ENCODE results near the gene AKAP11.

DNA sequence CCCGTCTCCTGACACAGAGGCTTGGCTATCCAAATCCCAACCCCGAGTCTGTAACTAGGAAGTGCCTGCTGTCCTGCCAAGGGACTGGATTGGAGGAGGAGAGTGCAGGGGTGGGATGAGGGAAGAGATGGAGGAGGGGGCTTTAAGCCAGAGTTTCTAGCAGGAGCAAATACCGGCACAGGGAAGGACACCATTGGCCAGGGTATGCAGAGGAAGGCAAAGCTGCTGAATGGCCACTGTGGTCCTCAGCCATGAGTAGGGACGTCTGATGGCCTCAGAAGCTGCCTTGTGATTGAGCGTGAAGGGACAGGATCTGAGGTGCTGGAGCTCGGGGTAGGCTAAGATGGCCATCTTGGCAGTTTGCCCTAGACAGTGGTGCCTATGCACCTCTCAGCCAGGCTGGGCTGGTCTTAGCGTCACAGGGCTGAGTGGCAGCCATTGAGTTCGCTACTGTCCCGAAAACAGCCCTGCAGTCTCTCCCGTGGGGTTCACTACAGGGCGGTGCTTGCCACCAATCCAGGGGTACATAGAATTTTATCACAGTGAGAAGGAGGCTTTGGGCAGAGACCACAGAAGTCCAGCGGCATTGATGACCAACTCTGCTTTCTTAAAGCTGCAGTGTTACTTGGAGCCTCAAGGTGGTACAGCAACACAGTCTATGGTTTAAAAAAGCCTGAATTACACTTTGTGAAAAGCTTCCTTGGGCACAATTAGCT is 61.8 kb downstream of the AKAP11 start:
- TF ChIP-seq, protein P1, sequence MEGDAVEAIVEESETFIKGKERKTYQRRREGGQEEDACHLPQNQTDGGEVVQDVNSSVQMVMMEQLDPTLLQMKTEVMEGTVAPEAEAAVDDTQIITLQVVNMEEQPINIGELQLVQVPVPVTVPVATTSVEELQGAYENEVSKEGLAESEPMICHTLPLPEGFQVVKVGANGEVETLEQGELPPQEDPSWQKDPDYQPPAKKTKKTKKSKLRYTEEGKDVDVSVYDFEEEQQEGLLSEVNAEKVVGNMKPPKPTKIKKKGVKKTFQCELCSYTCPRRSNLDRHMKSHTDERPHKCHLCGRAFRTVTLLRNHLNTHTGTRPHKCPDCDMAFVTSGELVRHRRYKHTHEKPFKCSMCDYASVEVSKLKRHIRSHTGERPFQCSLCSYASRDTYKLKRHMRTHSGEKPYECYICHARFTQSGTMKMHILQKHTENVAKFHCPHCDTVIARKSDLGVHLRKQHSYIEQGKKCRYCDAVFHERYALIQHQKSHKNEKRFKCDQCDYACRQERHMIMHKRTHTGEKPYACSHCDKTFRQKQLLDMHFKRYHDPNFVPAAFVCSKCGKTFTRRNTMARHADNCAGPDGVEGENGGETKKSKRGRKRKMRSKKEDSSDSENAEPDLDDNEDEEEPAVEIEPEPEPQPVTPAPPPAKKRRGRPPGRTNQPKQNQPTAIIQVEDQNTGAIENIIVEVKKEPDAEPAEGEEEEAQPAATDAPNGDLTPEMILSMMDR (IDR thresholded peaks at IDR 0.05): peak; percentile 73
- no peak for TF ChIP-seq ZFX (IDR thresholded peaks at IDR 0.05; ENCODE audit: borderline replicate concordance)

All from 22Rv1 (cell line).